Chondrocyte (in vitro differentiated cells): ENCODE measurements around the gene NFIX. TPM values are rescaled to one million over a fixed set of nuclear protein-coding genes. Genes with fewer than 3 reads are reported as not detected.

Experiments
- DNase-seq: peaks from one replicate; pipeline ENCODE4 v3.0.0; 2021; ENCODE audit warnings: mixed read lengths, low spot score
- H3K27ac Mint-ChIP-seq: one replicate; pipeline ENCODE4 v1.8.0; 2021; ENCODE audit warnings: mild to moderate bottlenecking, moderate library complexity, mixed read lengths; ENCODE audit not compliant: unreplicated experiment
- H3K27me3 Mint-ChIP-seq: 2 replicates; pipeline ENCODE4 v1.8.0; 2021; ENCODE audit warnings: low read depth, mixed read lengths
- H3K36me3 Mint-ChIP-seq: 2 replicates; pipeline ENCODE4 v1.8.0; 2021; ENCODE audit warnings: low read depth, mixed read lengths
- H3K4me1 Mint-ChIP-seq: 2 replicates; pipeline ENCODE4 v1.8.0; 2021; ENCODE audit warnings: low read depth, mild to moderate bottlenecking, mixed read lengths
- H3K4me3 Mint-ChIP-seq: one replicate; pipeline ENCODE4 v1.8.0; 2021; ENCODE audit warnings: mild to moderate bottlenecking, moderate library complexity, mixed read lengths; ENCODE audit not compliant: unreplicated experiment
- H3K9me3 Mint-ChIP-seq: 2 replicates; pipeline ENCODE4 v1.8.0; 2021; ENCODE audit warnings: low read depth, mixed read lengths
- CTCF ChIP-seq: fragments of 200-600 bp; sonication (generic); IDR thresholded peaks from 2 replicates; pipeline ENCODE4 v1.5.0; 2021; ENCODE audit warnings: antibody characterized with exemption, mild to moderate bottlenecking, moderate library complexity
- total RNA-seq: library from RNA; stranded (reverse); gene quantifications from 3 replicates; pipeline ENCODE4 v1.2.1, GENCODE V29; 2021

NFIX gene
- total RNA-seq, 1 donor from 2014 or later = 98.9 TPM

- H3K4me1 Mint-ChIP-seq = peaks cover 23% of the 10 kb centered on the region
- H3K36me3 Mint-ChIP-seq = peaks cover 11% of the 10 kb centered on the region
- no peak for TF ChIP-seq CTCF
- no peaks in the 10 kb centered on the region for H3K9me3 Mint-ChIP-seq
- H3K4me3 Mint-ChIP-seq = no peak overlapping the region
- DNase-seq = no peak
- H3K27me3 Mint-ChIP-seq = no peaks in the 10 kb centered on the region
- no peak overlapping the region for H3K27ac Mint-ChIP-seq
Measured at GRCh38 chr19:12997967-12998940, 3.0 kb downstream of the NFIX start.

- H3K36me3 Mint-ChIP-seq = peaks cover 14% of the 10 kb centered on the region
- TF ChIP-seq CTCF = no peak
- DNase-seq = no peak
- H3K9me3 Mint-ChIP-seq = no peaks in the 10 kb centered on the region
- H3K4me1 Mint-ChIP-seq = peaks cover 16% of the 10 kb centered on the region
- H3K27ac Mint-ChIP-seq = no peak overlapping the region
- no peaks in the 10 kb centered on the region for H3K27me3 Mint-ChIP-seq
- H3K4me3 Mint-ChIP-seq = no peak overlapping the region
Measured at GRCh38 chr19:13001166-13001501, 5.9 kb downstream of the NFIX start.

GRCh38 chr19:13001502-13002165 is 6.4 kb downstream of the NFIX start:
- H3K36me3 Mint-ChIP-seq = peaks cover 14% of the 10 kb centered on the region
- no peak overlapping the region for H3K4me3 Mint-ChIP-seq
- no peak for TF ChIP-seq CTCF
- no peak for DNase-seq
- H3K9me3 Mint-ChIP-seq = no peaks in the 10 kb centered on the region
- H3K27ac Mint-ChIP-seq = no peak overlapping the region
- H3K4me1 Mint-ChIP-seq = peaks cover 16% of the 10 kb centered on the region
- no peaks in the 10 kb centered on the region for H3K27me3 Mint-ChIP-seq

GRCh38 chr19:13002166-13002898 is 7.1 kb downstream of the NFIX start:
- Mint-ChIP-seq H3K4me1 (peaks cover 9% of the 10 kb centered on the region), H3K9me3 (no peaks in the 10 kb centered on the region), H3K36me3 (peaks cover 14% of the 10 kb centered on the region), H3K27me3 (no peaks in the 10 kb centered on the region), H3K4me3 (no peak overlapping the region), H3K27ac (no peak overlapping the region)
- no peak for TF ChIP-seq CTCF
- no peak for DNase-seq

DNA sequence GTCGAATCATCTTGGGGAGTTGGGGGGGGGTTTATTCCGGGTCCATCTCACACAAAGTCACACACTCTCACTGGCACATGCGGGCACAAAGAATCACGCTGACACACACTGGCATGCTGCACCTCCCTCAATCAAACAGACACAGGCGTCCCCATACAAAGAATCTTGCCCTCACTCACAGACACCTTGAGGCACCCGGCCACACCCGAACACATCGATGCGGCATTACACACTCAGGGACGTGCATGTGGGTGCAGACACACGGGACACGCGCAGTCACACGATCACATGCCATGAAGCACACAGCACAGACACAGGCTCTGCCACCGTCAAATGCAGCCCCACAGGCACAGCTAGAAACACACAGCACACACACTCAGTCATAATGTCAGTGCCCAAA is 7.8 kb downstream of the NFIX start:
- H3K9me3 Mint-ChIP-seq = no peaks in the 10 kb centered on the region
- no peak overlapping the region for H3K4me3 Mint-ChIP-seq
- no peaks in the 10 kb centered on the region for H3K27me3 Mint-ChIP-seq
- DNase-seq = no peak
- H3K27ac Mint-ChIP-seq = no peak overlapping the region
- peaks cover 14% of the 10 kb centered on the region for H3K36me3 Mint-ChIP-seq
- peaks cover 2% of the 10 kb centered on the region for H3K4me1 Mint-ChIP-seq
- no peak for TF ChIP-seq CTCF
